Cardiac fibroblast (primary cell): ENCODE data around the gene CMKLR1.

Experiments used
- DNase-seq, 2 donors: peaks; one replicate each; pipeline versions ENCODE4 v3.0.0 to v3.0.0-alpha.2; 2010; ENCODE audit warnings: low read depth in 2 of 2
- H3K4me3 ChIP-seq, 2 donors: replicated peaks in 1 of 2; 1 replicate in 1 of 2; 2 replicates in 1 of 2; pipeline ENCODE4 v1.5.1; 2011; ENCODE audit warnings: low read depth in 2 of 2, low read length in 2 of 2, mild to moderate bottlenecking in 2 of 2, moderate library complexity in 1 of 2
- CTCF ChIP-seq: IDR thresholded peaks from one replicate; pipeline ENCODE4 v1.5.1; 2011; ENCODE audit warnings: low read depth, mild to moderate bottlenecking, low read length, inconsistent platforms

CMKLR1 gene

GRCh38 chr12:108260969-108261368 is 78.1 kb downstream of the CMKLR1 start:
- no peak overlapping the region for H3K4me3 ChIP-seq
- DNase-seq = no peak
- no peak for TF ChIP-seq CTCF

DNA sequence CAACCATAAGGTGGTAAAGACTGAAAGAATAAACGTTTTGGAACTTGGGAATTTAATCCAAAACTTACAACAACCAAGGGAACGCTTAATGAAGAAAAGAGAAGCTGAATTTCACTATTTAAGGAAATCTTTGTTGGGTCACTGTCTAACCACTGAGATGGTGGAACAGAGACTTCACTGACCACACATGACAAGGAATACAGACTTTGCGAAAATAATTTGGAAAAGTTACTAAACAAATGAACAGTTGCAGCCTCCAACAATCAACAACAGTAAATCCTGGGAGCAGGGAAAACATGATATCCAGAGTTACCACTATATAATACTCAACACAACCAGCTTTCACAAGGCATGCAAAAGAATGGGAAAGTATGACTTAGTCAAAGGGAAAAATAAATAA is 79.1 kb downstream of the CMKLR1 start:
- DNase-seq = no peak
- TF ChIP-seq CTCF = no peak
- no peak overlapping the region for H3K4me3 ChIP-seq

GRCh38 chr12:108257610-108258106 is 81.5 kb downstream of the CMKLR1 start:
- DNase-seq = no peak
- H3K4me3 ChIP-seq = no peak overlapping the region
- no peak for TF ChIP-seq CTCF

- H3K4me3 ChIP-seq = no peak overlapping the region
- no peak for DNase-seq
- no peak for TF ChIP-seq CTCF
Observed at GRCh38 chr12:108257004-108257403, 82.1 kb downstream of the CMKLR1 start.

DNA sequence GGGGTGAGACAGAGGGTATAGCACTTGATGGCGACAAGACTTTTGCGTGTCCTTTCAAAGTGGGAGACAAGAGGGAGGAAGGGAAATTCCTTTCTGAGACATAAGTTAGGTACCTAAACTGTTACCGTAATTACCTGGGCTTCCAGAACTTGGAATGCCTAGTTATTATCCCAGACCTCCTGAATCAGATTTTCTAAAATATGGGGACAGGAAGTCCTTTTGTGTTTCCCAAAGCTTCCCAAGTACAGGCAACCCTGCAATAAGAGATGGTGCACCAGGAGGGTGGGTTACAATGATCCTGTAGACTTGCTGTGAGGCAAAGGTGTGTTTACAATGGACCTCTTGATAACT is 83.9 kb downstream of the CMKLR1 start:
- H3K4me3 ChIP-seq = no peak overlapping the region
- no peak for DNase-seq
- no peak for TF ChIP-seq CTCF

- H3K4me3 ChIP-seq = no peak overlapping the region
- TF ChIP-seq CTCF = no peak
- DNase-seq = no peak
Observed at GRCh38 chr12:108254517-108255251, 84.4 kb downstream of the CMKLR1 start.

GRCh38 chr12:108254030-108254429 is 85.1 kb downstream of the CMKLR1 start:
- no peak for TF ChIP-seq CTCF
- no peak for DNase-seq
- no peak overlapping the region for H3K4me3 ChIP-seq
